Measurements from ENCODE around the gene SLC37A2.
"Not testable (repeated sequence)": the region's sequence is repeated elsewhere in the genome, so short reads cannot be mapped to it uniquely, and the experiment has no call there.

Gene SLC37A2

DNA sequence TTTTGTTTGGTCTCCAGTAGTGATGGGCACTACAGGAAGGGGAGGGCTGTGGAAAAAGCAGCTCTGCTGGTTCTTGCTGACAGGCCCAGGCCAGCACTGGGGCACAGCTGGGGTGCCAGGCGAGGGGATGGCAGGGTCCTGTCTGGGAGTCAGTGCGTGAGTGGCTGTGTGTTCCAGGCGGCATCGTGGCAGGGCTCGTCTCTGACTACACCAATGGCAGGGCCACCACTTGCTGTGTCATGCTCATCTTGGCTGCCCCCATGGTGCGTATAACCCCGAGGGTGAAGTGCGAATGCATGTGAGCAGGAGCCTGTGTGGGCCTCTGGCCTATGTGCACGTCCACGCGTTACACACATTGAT lies 20.9 kb downstream of the SLC37A2 start:
- DNase-seq (ENCODE audit: low read depth) = no peak

DNA sequence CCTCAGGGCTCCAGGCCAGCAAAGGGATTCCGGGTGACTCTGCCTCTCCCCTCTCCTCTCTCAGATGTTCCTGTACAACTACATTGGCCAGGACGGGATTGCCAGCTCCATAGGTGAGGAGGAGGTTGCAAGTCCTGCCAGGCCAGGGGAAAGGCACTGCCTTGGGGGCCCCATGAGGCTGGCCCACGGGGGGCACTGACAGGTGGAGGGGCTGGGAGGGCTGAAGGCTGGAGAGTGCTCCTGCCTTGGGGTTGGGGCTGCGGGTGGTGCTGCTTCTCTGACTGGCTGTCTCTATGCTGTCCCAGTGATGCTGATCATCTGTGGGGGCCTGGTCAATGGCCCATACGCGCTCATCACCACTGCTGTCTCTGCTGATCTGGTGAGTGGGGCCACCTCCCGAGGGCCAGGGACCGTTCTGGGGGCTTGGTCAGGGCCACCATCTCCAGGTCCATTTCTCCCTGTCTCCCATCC lies 21.7 kb downstream of the SLC37A2 start:
- no peak for DNase-seq (ENCODE audit: low read depth)

DNA sequence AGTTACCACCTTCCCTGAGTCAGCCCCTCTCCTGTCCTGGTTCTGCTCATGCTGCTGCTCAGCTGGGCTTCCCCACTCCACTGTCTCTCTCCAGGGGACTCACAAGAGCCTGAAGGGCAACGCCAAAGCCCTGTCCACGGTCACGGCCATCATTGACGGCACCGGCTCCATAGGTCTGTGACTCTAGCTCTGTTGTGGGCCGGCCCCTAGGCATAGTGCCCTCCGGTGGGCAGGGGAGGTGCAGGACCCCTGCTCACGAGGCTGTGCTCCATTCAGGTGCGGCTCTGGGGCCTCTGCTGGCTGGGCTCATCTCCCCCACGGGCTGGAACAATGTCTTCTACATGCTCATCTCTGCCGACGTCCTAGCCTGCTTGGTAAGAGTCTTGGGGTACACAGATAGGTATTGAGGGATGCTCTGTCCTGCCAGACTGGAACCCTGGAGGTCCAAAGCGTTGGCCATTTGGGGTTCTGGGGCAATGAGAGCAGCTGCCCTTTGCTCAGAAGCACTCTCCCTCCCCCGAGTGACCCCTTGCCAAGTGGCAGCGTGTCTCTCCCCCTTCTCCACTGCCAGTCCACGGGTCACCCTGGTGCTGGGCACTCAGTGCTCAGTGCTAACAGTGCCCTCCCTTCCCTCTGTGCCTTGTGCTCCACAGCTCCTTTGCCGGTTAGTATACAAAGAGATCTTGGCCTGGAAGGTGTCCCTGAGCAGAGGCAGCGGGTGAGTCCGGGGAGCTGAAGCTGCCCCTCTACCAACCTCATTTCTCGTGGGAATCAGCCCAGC lies 22.4 kb downstream of the SLC37A2 start:
- no peak for DNase-seq (ENCODE audit: low read depth)

DNA sequence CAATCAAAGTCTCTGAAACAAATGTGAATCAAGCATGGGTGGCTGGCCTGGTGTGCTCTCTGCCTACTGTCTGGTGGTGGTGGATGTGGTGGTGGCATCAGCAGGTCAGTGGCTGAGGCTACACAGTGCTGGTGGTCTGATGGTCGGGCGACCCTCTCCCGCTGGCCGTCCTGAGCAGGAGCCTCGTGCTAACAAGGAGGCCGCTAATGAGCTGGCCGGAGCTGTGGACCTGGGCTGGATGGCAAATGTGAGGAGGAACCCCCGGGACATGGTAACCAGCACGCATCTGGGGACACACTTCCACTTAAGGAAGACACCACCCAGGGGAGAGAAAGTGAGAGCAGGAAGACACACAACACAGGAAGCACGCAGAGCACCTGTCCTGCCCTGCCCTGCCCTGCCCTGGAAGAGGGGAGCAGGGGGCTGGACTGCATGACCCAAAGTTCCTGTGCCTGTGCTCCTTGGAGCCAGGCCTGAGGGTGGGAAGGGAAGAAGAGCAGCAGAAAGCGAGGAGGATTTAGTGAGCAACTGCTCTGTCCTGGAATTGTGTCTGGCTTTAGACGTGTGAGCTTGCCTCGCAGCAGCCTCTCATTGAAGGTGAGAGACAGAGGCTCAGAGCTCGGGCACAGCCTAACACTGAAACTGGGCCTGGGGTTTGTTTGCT lies 23.7 kb downstream of the SLC37A2 start:
- DNase-seq (ENCODE audit: low read depth) = no peak

DNA sequence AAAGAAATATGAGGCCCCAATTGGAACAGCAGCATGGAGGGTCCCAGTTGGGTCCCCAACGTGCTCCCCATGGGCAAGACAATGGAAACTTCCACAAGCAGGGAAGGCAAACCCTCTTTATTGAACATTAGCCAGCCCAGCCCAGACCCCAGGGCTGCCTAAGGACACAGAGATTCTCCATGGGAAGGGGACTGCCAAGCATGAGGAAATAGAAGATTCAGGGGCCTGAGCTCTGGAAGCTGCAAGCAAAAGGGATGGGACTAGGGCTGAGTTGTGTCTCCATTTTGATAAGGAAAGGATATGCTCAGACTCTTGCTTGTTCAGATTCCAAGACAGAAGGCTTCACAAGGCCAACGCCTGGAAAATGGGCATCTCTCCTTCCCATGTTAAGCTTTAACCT lies 25.0 kb downstream of the SLC37A2 start:
- DNase-seq (ENCODE audit: low read depth) = no peak

DNA sequence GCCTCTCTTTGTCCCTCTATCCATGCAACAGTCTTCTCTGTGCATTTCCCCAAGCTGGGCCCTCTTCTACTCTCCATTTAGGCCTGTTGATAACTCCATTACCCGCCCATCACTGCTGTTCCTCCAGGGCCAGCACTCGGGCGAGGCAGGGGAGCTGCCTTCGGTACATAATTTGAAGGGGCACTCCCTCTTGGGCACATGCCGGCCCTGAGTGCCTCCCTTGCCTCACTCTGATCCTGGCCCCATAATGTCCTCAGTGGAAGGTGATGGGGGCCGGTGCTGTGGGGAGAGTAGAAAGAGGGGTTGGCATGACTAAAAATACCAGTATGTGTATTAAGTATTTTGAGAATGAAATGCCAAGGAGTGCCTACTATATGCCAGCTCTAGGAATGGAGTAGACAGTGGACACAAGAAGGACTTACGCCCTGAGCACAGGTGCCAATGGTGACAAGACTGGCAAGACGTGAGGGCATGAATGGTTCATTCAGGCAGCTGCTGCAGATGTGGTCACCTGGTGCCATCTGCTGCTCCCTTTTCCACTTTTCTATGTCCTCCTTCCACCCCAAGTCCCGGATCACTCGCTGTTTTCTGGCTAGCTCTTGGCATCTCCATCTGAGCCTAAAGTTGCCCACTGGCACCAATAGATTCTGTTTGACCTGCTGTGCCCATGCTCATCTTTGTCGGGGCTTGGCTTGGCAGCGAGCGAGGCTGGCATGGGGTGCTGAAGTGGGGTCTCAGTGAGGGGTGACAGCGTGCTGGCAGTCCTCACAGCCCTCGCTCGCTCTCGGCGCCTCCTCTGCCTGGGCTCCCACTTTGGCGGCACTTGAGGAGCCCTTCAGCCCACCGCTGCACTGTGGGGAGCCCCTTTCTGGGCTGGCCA lies 25.7 kb downstream of the SLC37A2 start:
- DNase-seq (ENCODE audit: low read depth) = no peak

DNA sequence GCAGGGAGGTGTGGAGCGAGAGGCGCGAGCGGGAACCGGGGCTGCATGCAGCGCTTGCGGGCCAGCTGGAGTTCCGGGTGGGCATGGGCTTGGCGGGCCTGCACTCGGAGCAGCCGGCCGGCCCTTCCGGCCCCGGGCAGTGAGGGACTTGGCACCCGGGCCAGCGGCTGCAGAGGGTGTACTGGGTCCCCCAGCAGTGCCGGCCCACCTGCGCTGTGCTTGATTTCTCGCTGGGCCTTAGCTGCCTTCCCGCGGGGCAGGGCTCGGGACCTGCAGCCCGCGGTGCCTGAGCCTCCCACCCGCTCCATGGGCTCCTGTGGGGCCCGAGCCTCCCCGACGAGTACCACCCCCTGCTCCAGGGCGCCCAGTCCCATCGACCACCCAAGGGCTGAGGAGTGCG lies 26.4 kb downstream of the SLC37A2 start:
- not testable (repeated sequence) for DNase-seq (ENCODE audit: low read depth)

DNA sequence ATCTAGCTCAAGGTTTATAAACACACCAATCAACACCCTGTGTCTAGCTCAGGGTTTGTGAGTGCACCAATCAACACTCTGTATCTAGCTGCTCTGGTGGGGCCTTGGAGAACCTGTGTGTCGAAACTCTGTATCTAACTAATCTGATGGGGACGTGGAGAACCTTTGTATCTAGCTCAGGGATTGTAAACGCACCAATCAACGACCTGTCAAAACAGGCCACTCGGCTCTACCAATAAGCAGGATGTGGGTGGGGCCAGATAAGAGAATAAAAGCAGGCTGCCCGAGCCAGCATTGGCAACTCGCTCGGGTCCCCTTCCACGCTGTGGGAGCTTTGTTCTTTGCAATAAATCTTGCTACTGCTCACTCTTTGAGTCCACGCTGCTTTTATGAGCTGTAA lies 27.0 kb downstream of the SLC37A2 start:
- not testable (repeated sequence) for DNase-seq (ENCODE audit: low read depth)

DNA sequence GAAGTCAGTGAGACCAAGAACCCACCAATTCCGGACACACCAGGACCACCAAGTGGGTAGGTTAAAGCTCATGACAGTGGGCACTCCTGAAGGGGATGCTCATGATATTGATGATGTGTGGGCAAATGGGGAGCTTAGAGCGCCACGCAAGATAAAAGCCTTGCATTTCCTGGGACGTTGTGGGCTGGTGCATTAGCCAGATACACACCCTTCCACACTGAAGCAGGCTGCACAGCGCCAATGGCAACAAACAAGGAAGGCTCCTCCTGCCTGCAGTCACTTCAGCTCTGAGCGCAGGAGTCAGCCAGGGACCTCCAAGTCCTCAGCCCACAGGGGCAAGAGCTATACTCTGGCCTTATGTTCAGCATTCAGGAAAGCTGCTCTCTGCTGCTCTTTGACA lies 27.7 kb downstream of the SLC37A2 start:
- no peak for DNase-seq (ENCODE audit: low read depth)

DNA sequence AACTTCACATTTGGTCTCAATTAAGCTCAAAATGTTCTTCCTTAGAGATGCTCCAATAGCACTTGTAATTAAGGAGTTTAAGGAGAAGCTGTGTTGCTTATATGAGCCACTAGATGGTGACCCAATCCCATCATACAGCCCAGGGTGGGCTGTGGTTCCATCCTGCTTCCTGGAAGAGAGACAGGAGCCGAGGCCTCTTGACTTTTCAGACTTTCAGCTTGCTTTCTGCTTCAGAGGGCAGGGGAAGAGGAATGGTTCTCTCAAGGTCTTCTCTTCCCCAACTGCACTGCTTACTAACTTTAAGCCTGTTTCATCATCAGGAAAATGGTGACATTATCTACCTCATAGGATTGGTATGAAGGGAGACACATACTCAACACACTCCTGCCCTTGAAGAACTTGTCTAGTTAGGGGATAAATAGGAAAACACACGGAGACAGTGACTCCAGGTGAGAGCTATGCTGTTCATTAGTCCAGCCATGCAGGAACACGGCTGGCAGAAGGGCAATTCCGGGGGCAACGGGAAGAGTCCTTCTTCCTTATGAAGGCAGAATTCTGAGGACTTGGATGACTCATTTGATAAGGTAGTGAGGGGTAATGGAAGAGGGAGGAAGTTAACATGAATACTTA lies 28.3 kb downstream of the SLC37A2 start:
- no peak for DNase-seq (ENCODE audit: low read depth)

DNA sequence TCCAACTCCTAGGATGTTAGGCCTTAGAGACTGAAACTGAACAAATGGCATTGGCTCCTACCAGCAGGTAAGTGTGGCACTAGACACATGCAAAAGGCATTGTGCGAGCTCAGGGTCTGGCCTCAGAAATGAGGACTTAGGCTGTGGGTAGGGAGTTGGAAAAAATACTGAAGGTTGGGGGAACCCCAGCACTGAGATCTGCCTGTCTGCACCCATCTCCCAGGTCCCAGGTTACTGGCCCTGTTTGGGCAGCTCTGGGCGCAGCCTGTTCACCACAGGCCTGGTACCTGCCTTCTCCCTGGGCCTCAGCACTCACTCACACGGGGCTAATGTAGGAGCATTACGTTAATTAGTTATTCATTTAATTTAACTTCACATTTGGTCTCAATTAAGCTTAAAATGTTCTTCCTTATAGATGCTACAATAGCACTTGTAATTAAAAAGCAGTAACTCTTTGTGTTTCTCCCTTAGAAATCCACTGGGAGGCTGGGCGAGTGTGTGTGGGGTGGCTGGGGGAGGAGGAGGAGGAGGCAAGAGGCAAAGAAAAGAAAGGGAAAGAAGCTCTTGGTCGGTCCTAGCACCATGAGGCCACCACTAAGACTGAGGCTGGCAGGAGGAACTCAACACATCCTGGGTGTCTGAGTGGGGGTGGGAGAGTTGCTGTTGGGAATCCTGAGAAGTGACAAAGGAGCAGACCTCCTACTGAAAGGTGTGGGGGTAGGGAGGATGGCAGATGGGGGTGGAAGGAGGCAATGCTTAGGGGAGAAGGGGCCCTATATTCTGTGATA lies 29.0 kb downstream of the SLC37A2 start:
- no peak for DNase-seq (ENCODE audit: low read depth)

DNA sequence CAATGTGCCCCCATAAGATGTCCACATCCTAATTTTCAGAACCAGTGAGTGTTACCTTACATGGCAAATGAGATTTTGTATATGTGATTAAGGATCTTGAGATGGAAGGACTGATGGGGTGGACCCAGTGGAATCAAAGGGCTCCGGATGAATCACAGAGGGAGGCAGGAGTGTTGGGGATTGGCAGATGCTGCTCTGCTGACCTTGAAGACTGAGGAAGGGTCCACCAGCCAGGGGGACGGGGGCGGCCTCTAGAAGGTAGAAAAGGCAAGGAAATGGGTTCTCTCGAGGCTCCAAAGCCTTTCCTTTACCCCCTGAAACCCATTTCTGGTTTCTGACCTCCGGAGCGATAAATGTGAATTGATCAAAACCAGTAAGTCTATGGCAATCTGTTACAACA lies 29.6 kb downstream of the SLC37A2 start:
- DNase-seq (ENCODE audit: low read depth) = no peak

DNA sequence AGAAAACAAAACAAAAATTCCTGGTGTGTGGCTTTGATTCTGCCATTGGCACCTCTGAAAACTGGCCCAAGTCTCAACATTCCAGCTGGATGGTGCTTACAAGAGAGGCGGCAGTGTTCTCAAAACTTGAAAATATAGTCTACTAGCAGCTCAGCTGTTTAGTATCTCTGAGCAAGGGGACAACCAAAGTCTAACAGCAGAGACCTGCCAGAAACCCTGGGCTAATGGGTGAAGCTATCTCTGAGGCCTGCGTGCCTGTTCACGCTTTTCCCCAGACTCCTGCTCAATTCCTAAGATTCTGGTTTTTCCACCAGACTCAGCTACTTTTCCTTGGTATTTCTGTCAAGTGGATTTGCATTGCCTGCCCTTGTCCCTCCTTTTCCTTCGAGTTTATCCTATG lies 30.4 kb downstream of the SLC37A2 start:
- no peak for DNase-seq (ENCODE audit: low read depth)

DNA sequence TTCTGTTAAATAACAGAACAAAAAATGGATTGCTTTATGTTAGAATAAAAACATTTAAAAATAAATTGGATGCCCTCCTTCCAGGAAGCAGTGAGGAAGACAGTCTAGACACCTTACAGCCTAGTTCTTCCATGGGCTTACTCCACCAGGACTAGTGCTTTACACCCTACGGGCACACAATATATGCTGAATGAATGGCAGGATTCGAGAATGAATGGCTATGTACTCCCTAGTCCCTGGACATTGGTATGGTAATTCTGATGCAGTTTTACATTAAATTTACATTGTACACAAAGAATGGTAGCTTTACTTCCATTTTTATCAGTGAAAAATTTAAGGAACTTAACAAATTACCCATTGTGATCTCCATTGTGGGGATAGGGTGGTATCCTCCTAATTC lies 31.6 kb downstream of the SLC37A2 start:
- no peak for DNase-seq (ENCODE audit: low read depth)

DNA sequence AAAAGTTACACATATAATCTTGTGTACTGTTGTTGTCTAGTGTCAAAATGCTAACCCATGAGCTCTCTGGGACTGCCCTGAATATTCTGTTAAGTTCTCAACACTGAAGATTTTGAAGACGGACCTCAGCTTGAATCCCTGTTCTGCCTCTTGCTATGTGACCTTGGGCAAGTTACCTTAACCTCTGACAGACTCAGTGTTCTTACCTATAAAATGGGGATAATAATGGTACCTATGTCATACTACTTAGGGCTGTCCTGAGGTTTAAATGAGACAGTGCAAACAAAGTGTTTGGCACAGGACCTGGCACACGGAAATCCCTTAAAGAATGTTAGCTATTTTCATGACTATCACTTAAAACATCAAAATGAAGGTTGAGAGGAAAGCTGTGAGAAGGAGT lies 37.0 kb downstream of the SLC37A2 start:
- DNase-seq (ENCODE audit: low read depth) = no peak

DNA sequence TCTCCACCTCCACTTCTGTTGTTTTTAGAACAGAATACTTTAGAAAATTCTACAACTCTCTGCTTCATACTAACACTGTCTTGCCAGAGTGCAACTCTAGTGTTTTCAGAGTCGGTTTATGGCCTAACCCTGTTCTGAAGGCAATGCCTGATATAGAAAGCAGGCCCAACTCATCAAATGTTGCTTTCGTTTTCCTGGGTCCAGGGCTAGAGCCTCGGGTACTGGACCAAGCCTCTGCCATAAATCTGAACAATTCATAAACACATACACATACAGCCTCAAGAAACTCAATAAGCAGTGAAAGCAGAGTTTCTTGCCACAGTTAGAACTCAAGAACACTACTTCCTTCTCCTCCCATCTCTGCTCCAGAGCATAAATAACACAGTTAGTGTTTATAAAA lies 38.5 kb downstream of the SLC37A2 start:
- no peak for DNase-seq (ENCODE audit: low read depth)

DNA sequence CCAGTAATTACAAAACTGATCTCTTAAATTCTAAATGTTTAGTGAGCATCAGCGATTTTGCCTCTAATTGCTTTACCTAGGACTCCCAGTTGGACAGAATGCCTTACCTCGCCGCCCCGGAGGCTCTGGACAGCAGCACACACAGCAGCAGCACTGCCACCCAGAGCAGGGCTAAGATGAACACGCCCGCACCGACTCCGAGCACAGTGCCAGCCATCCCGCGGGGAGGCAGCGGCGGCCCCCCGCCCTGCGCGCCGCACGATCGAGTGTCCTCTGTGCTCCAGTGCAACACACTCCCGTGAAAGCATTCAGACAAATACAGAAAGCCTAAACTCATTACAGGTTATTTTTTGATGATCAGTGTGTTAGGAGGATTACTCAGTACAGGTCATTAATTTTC lies 38.9 kb downstream of the SLC37A2 start:
- DNase-seq (ENCODE audit: low read depth) = no peak

DNA sequence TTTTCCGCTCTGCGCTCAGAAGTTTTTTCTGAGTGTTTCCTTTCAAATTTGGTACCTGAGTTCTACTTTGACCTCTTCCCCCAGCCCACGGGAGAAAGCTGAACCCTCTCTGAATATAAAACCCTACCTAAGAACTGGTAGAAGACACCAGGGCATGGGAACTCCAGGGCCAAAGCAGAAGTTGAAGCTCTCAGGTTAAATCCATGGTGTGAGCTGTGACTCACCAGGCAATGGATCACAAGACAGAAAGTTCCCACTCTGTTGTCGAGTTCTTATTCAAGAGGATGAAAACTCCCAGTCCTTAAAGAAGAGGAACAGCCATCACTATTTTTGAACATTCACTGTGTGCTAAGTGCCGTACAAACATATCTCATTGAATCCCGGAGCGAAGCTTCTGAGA lies 39.4 kb downstream of the SLC37A2 start:
- no peak for DNase-seq (ENCODE audit: low read depth)

DNA sequence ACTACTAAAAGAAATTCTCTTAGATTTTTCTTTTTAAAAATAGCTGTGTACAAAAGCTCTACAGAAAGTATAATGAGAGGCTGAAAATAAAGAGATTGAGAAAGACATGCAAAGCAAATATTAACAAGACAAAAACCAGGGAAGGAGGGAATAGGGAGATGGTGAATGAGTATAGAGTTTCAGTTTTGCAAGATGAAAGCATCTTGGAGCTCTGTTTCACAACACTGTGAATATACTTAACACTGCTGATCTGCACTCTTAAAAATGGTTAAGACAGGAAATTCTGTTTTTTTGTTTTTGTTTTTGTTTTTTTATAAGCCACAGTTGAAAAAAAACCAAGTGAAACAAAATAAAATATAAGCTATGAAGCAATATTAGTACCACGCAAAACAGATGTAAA lies 42.8 kb downstream of the SLC37A2 start:
- no peak for DNase-seq (ENCODE audit: low read depth)

DNA sequence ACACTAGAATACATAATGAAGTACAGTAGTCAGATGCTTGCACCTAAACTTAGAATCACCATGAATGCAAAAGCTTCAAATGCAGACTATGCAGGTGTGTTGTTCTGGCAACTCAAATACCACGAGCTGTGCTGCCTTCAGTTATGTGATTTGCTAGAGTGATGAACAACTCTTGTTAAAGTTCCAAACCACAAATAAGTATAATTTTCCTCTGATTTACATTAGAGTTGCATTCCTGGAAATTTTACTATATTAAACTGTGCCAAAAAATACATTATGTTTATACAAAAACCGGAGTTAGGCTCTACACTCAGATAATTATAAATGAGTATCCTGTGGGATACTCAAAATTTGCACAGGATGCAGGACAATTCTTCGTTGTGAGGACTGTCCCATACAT lies 45.4 kb downstream of the SLC37A2 start:
- no peak for DNase-seq (ENCODE audit: low read depth)

DNA sequence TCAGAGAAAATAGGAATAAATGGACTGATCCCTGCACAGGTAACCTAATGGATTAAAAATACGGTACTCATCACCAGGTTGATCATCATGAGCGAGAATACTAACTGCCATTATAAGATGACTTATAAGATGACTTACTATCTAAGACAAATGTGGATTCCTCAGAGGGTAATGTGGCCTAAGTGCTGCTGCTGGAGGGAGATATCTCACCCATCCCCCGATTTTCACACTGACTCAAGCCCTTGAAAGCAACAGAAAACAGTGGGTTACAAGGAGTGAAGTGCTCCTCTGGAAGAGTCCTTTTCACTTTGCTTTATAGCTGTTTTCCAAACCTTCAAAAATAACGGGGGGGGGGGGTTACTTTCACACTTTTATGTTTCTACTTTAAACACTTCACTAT lies 47.4 kb downstream of the SLC37A2 start:
- DNase-seq (ENCODE audit: low read depth) = no peak

DNA sequence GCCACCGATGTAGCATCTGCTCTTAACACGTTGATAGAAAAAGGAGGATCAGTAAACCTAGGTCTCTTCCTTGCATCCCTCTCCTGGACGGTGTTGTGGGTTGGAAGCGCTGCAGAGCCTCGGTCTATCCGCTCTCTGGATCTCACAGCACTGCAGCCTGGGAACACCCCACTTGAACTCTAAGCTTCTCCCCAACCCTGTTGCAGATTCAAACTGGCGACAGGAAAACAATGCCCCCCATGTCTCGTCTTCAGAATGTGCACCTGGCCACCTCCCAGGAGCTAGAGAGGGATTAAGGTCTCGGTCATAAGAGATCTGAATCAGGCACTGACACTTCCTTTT lies 47.9 kb downstream of the SLC37A2 start:
- DNase-seq (ENCODE audit: low read depth) = no peak

Data from stimulated activated CD8-positive, alpha-beta memory T cell treated with anti-CD3 and anti-CD28 coated beads, Interleukin-12 subunit alpha, Interleukin-12 subunit beta, amount 100 ng/mL, for 4 hours (primary cell).